NCI-H2029 treated with DMSO at 0.1 percent for 48 hours (cell line): Measurements from ENCODE around the gene ZNF277.
"Not testable (repeated sequence)": the region's sequence is repeated elsewhere in the genome, so short reads cannot be mapped to it uniquely, and the experiment has no call there.

Experiments used
- DNase-seq: peaks from one replicate; lab custom pipeline; 2025; lab: John Stamatoyannopoulos, UW

Gene ZNF277

GRCh38 chr7:112211348-112211907, 4.9 kb downstream of the ZNF277 start:
- peak; percentile 87 for DNase-seq

- DNase-seq: no peak
Observed at GRCh38 chr7:112212571-112212970, 6.1 kb downstream of the ZNF277 start.

- no peak for DNase-seq
Observed at GRCh38 chr7:112213735-112214134, 7.2 kb downstream of the ZNF277 start.

GRCh38 chr7:112214268-112214667, 7.8 kb downstream of the ZNF277 start:
- DNase-seq: no peak

GRCh38 chr7:112214883-112215282, 8.4 kb downstream of the ZNF277 start:
- DNase-seq: no peak

GRCh38 chr7:112215787-112216186, 9.3 kb downstream of the ZNF277 start:
- no peak for DNase-seq

- no peak for DNase-seq
Observed at GRCh38 chr7:112220877-112221434, 14.5 kb downstream of the ZNF277 start.

GRCh38 chr7:112223310-112223709, 16.8 kb downstream of the ZNF277 start:
- DNase-seq: no peak

- DNase-seq: no peak
Observed at GRCh38 chr7:112224186-112224585, 17.7 kb downstream of the ZNF277 start.

GRCh38 chr7:112225006-112225405, 18.5 kb downstream of the ZNF277 start:
- no peak for DNase-seq

- DNase-seq: no peak
Observed at GRCh38 chr7:112226701-112227276, 20.3 kb downstream of the ZNF277 start.

GRCh38 chr7:112228632-112229031, 22.1 kb downstream of the ZNF277 start:
- no peak for DNase-seq

GRCh38 chr7:112232212-112232978, 25.9 kb downstream of the ZNF277 start:
- no peak for DNase-seq

GRCh38 chr7:112233048-112233697, 26.7 kb downstream of the ZNF277 start:
- no peak for DNase-seq

- no peak for DNase-seq
Observed at GRCh38 chr7:112234147-112234546, 27.7 kb downstream of the ZNF277 start.

- no peak for DNase-seq
Observed at GRCh38 chr7:112236597-112236996, 30.1 kb downstream of the ZNF277 start.

GRCh38 chr7:112238330-112238729, 31.8 kb downstream of the ZNF277 start:
- DNase-seq: no peak

- peak; percentile 24 for DNase-seq
Observed at GRCh38 chr7:112238852-112239610, 32.5 kb downstream of the ZNF277 start.

GRCh38 chr7:112248598-112248997, 42.1 kb downstream of the ZNF277 start:
- DNase-seq: no peak

GRCh38 chr7:112249967-112250366, 43.5 kb downstream of the ZNF277 start:
- DNase-seq: not testable (repeated sequence)

- no peak for DNase-seq
Observed at GRCh38 chr7:112252141-112252540, 45.6 kb downstream of the ZNF277 start.

GRCh38 chr7:112252691-112253090, 46.2 kb downstream of the ZNF277 start:
- no peak for DNase-seq
